ENCODE results near the gene ANAPC1.
"Not testable (repeated sequence)": the region's sequence is repeated elsewhere in the genome, so short reads cannot be mapped to it uniquely, and the experiment has no call there.

Gene ANAPC1

DNA sequence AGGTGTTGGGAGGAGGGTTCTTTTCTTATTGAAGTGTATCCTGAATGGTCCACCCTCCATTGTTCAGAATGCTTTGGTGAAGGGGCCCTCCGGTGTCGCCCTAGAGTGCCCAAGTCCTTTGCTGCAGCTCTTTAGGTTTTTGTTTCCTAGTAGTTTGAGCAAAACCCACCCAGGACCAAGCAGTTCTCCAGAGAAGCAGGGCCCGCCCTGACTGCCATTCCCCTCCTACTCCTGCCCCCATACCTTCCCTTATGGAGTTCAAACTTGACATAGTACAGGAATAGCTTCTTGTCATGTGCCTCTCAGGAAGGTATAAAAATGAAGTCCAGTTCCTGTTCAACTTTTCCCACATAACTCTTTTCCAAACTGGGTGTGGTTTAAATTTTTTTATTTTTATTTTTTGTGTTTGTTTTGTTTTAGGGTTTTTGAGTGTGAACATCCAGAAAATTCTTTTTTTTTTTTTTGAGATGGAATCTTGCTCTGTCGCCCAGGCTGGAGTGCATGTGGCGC is 20.0 kb upstream of the ANAPC1 start:
- Histone ChIP-seq H3K27me3 (ENCODE audit: low read depth, low read length) (no peaks in the 10 kb centered on the region), H3K9me3 (ENCODE audit: control insufficient read depth in 1 of 2, low read length in 2 of 2) (no peaks in the 10 kb centered on the region), H3K36me3 (ENCODE audit: control insufficient read depth in 1 of 2, insufficient read depth in 2 of 2, low read length in 2 of 2) (no peaks in the 10 kb centered on the region), H3K4me1 (ENCODE audit: control insufficient read depth in 1 of 2, insufficient read depth in 2 of 2, low read length in 2 of 2) (peaks cover 12 to 16% of the 10 kb centered on the region in 2 donors), H3K4me3 (ENCODE audit: low read depth in 1 of 2, low read length in 2 of 2) (no peak overlapping the region), H3K27ac (ENCODE audit: low read length) (no peak overlapping the region)

GRCh38 chr2:111903516-111903915 is 19.5 kb upstream of the ANAPC1 start:
- Histone ChIP-seq H3K4me3 (ENCODE audit: low read depth in 1 of 2, low read length in 2 of 2) (no peak overlapping the region), H3K27ac (ENCODE audit: low read length) (no peak overlapping the region), H3K9me3 (ENCODE audit: control insufficient read depth in 1 of 2, low read length in 2 of 2) (no peaks in the 10 kb centered on the region), H3K4me1 (ENCODE audit: control insufficient read depth in 1 of 2, insufficient read depth in 2 of 2, low read length in 2 of 2) (peaks cover 12 to 16% of the 10 kb centered on the region in 2 donors), H3K36me3 (ENCODE audit: control insufficient read depth in 1 of 2, insufficient read depth in 2 of 2, low read length in 2 of 2) (no peaks in the 10 kb centered on the region), H3K27me3 (ENCODE audit: low read depth, low read length) (no peaks in the 10 kb centered on the region)

- no peaks in the 10 kb centered on the region for H3K9me3 ChIP-seq (ENCODE audit: control insufficient read depth in 1 of 2, low read length in 2 of 2)
- H3K27ac ChIP-seq (ENCODE audit: low read length) = peak overlapping the region; percentile 17
- H3K36me3 ChIP-seq (ENCODE audit: control insufficient read depth in 1 of 2, insufficient read depth in 2 of 2, low read length in 2 of 2) = no peaks in the 10 kb centered on the region
- H3K27me3 ChIP-seq (ENCODE audit: low read depth, low read length) = no peaks in the 10 kb centered on the region
- H3K4me3 ChIP-seq (ENCODE audit: low read depth in 1 of 2, low read length in 2 of 2) = peak overlapping the region; percentile 0 to 93
- peaks cover 4 to 17% of the 10 kb centered on the region in 2 donors for H3K4me1 ChIP-seq (ENCODE audit: control insufficient read depth in 1 of 2, insufficient read depth in 2 of 2, low read length in 2 of 2)
These were observed 16.9 kb upstream of the ANAPC1 start for GRCh38 chr2:111900859-111901258.

DNA sequence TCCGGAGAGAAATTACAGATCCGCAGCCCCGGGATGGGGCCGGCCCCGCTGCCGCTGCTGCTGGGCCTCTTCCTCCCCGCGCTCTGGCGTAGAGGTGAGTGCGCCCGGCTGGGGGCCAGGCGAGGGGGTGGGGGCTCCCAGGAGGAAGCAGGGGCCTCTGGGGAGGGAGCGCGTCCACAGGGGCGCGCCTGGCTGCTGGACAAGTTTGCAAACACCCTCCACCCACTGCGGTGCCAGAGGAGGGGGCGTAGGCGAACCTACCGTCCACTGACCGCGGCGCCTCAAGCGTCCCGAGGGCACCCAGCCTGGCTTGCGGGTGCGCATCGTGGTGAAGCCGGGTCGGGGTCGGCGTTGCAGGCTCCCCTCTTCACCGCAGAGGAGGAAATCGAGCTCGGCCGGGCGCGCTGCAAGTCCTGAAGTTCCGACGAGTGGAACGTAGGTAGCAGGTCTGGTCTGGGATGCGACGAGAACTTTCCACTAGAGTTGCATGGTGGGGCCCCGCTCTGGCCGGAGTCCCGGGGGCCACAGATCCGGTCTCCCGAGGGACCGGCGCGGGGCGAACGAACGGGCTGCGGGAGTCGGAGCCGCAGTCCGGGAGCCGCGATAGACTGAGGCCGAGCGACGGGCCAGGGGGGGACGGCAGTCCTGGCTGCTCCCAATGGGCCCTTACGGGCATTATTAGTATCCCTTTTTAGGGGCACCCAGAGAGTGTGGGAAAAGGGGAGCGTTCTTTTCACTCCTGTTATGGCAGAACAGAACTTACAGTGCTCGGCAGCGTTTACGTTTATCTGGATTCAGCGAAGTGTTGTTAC is 14.9 kb upstream of the ANAPC1 start:
- H3K27me3 ChIP-seq (ENCODE audit: low read depth, low read length) = no peaks in the 10 kb centered on the region
- H3K27ac ChIP-seq (ENCODE audit: low read length) = peak overlapping the region; percentile 56
- no peaks in the 10 kb centered on the region for H3K9me3 ChIP-seq (ENCODE audit: control insufficient read depth in 1 of 2, low read length in 2 of 2)
- peak overlapping the region; percentile 70 to 93 for H3K4me3 ChIP-seq (ENCODE audit: low read depth in 1 of 2, low read length in 2 of 2)
- H3K36me3 ChIP-seq (ENCODE audit: control insufficient read depth in 1 of 2, insufficient read depth in 2 of 2, low read length in 2 of 2) = no peaks in the 10 kb centered on the region
- H3K4me1 ChIP-seq (ENCODE audit: control insufficient read depth in 1 of 2, insufficient read depth in 2 of 2, low read length in 2 of 2) = peaks cover 3 to 17% of the 10 kb centered on the region in 2 donors

DNA sequence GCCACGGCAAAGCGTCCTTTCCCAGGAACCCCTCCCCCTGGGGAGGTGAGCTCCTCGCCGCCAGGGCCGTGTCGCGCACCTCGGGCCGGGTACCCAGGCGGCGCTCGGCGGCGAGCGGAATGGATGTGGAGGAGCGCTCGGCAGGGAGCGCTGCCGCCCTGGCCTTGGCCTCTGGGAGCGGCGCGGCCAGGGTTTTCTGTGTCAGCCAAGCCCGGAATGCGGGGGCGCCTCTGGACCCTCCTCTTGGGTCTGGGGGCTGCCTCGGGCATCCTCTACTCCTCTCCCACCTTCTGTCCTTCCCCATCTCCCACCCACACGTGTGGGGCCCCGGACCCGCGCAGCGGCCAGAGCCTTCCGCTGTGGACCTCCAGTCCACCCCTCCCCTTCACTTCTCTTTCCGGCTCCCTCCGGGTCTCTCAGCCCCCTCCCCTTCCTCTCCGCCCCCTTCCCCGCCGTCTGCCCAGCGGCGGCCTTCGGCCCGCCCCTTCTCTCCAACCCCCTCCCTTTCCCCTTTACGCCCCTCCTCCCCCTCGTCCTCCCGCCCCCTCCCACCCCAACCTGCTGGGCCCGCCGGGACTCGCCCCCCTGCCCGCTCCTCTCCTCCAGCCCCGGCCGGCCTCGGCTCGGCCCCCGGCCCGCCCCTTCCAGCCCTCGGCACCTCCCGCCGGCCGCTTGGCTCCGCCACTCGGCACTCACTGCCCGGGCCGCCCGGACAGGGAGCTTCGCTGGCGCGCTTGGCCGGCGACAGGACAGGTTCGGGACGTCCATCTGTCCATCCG is 14.1 kb upstream of the ANAPC1 start, which contains the start of gene MERTK:
MERTK (plus strand) TSS at position 684 of the 779 bp plus-strand sequence. CDS start 129 bp downstream, outside the sequence.
- Histone ChIP-seq H3K4me3 (ENCODE audit: low read depth in 1 of 2, low read length in 2 of 2) (peak within 1 kb of the TSS; percentile 73 to 93), H3K36me3 (ENCODE audit: control insufficient read depth in 1 of 2, insufficient read depth in 2 of 2, low read length in 2 of 2) (no peaks in the 10 kb centered on the region), H3K4me1 (ENCODE audit: control insufficient read depth in 1 of 2, insufficient read depth in 2 of 2, low read length in 2 of 2) (peaks cover 3 to 17% of the 10 kb centered on the region in 2 donors), H3K27ac (ENCODE audit: low read length) (peak within 1 kb of the TSS; percentile 56), H3K27me3 (ENCODE audit: low read depth, low read length) (no peaks in the 10 kb centered on the region), H3K9me3 (ENCODE audit: control insufficient read depth in 1 of 2, low read length in 2 of 2) (no peaks in the 10 kb centered on the region)

DNA sequence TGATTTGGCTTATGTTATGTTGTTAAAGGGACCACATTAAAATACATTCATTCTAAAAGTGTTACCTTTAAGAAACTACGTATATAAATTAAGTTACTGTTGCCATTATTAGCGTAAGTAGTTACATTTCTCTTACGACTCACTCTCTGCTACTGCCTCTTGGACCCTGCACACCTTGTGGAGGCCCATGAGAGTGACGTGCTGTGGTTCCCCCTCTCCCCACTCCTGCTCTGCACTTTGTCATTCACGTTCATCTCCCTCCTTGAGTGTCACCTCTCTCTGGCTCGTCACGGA is 13.6 kb upstream of the ANAPC1 start:
- peak overlapping the region; percentile 73 to 93 for H3K4me3 ChIP-seq (ENCODE audit: low read depth in 1 of 2, low read length in 2 of 2)
- H3K27me3 ChIP-seq (ENCODE audit: low read depth, low read length) = no peaks in the 10 kb centered on the region
- H3K36me3 ChIP-seq (ENCODE audit: control insufficient read depth in 1 of 2, insufficient read depth in 2 of 2, low read length in 2 of 2) = no peaks in the 10 kb centered on the region
- H3K9me3 ChIP-seq (ENCODE audit: control insufficient read depth in 1 of 2, low read length in 2 of 2) = no peaks in the 10 kb centered on the region
- no peak overlapping the region for H3K27ac ChIP-seq (ENCODE audit: low read length)
- peaks cover 3 to 17% of the 10 kb centered on the region in 2 donors for H3K4me1 ChIP-seq (ENCODE audit: control insufficient read depth in 1 of 2, insufficient read depth in 2 of 2, low read length in 2 of 2)

- Histone ChIP-seq H3K9me3 (ENCODE audit: control insufficient read depth in 1 of 2, low read length in 2 of 2) (no peaks in the 10 kb centered on the region), H3K36me3 (ENCODE audit: control insufficient read depth in 1 of 2, insufficient read depth in 2 of 2, low read length in 2 of 2) (no peaks in the 10 kb centered on the region), H3K4me3 (ENCODE audit: low read depth in 1 of 2, low read length in 2 of 2) (no peak overlapping the region), H3K27me3 (ENCODE audit: low read depth, low read length) (no peaks in the 10 kb centered on the region), H3K4me1 (ENCODE audit: control insufficient read depth in 1 of 2, insufficient read depth in 2 of 2, low read length in 2 of 2) (peaks cover 0 to 17% of the 10 kb centered on the region in 2 donors), H3K27ac (ENCODE audit: low read length) (no peak overlapping the region)
These were observed 12.6 kb upstream of the ANAPC1 start for GRCh38 chr2:111896576-111896975.

DNA sequence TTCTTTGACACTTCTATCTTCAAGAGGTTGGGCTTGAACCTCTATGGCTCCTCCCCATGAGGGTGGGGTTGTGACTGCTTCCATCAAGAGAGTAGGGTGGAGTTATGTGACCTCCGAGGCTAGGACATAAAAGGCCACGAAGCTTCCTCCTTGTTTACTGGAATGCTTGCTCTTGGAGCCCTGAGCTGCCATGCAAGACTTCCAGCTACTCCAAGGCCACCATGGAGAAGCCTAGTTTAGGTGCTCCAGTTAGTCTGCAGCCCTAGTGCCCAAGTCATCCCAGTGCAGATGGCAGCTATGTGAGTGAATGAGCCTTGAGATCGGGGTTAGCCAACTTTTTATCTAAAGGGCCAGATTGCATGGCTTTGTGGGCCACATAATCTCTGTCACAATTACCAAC is 12.0 kb upstream of the ANAPC1 start:
- H3K9me3 ChIP-seq (ENCODE audit: control insufficient read depth in 1 of 2, low read length in 2 of 2) = no peaks in the 10 kb centered on the region
- H3K27ac ChIP-seq (ENCODE audit: low read length) = no peak overlapping the region

GRCh38 chr2:111884592-111884964 is 585 bp upstream of the ANAPC1 start:
- Histone ChIP-seq H3K27ac (ENCODE audit: low read length) (peak overlapping the region; percentile 88), H3K9me3 (ENCODE audit: control insufficient read depth in 1 of 2, low read length in 2 of 2) (no peaks in the 10 kb centered on the region), H3K4me1 (ENCODE audit: control insufficient read depth in 1 of 2, insufficient read depth in 2 of 2, low read length in 2 of 2) (peaks cover 0 to 14% of the 10 kb centered on the region in 2 donors), H3K36me3 (ENCODE audit: control insufficient read depth in 1 of 2, insufficient read depth in 2 of 2, low read length in 2 of 2) (peaks cover 0 to 3% of the 10 kb centered on the region in 2 donors), H3K4me3 (ENCODE audit: low read depth in 1 of 2, low read length in 2 of 2) (peak overlapping the region; percentile 94 to 100), H3K27me3 (ENCODE audit: low read depth, low read length) (no peaks in the 10 kb centered on the region)

More for the DNA sequence above, 12.0 kb upstream of the ANAPC1 start:
- peaks cover 0 to 14% of the 10 kb centered on the region in 2 donors for H3K4me1 ChIP-seq (ENCODE audit: control insufficient read depth in 1 of 2, insufficient read depth in 2 of 2, low read length in 2 of 2)
- no peak overlapping the region for H3K4me3 ChIP-seq (ENCODE audit: low read depth in 1 of 2, low read length in 2 of 2)
- H3K36me3 ChIP-seq (ENCODE audit: control insufficient read depth in 1 of 2, insufficient read depth in 2 of 2, low read length in 2 of 2) = no peaks in the 10 kb centered on the region
- H3K27me3 ChIP-seq (ENCODE audit: low read depth, low read length) = no peaks in the 10 kb centered on the region

DNA sequence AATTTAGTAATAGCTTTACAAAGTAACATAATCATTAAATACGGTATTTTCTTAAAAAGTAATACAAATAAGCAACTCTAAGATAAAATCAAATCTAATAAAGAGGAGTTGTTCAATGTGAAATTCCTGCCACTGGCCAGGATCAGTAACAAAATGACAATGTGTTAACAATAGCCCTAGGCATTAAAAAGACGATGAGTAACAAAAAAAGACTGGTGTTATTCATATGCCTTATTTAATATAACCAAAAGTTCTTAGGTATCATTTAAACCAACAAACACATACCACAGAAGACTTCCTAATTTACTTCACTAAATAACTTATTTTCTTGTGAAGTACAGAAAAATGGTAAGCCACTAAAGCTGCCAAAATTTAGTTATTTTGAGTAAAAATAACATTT is 11.2 kb downstream of the ANAPC1 start:
- not testable (repeated sequence) for H3K27ac ChIP-seq (ENCODE audit: low read length); H3K36me3 ChIP-seq (ENCODE audit: control insufficient read depth in 1 of 2, insufficient read depth in 2 of 2, low read length in 2 of 2); H3K4me3 ChIP-seq (ENCODE audit: low read depth in 1 of 2, low read length in 2 of 2); H3K4me1 ChIP-seq (ENCODE audit: control insufficient read depth in 1 of 2, insufficient read depth in 2 of 2, low read length in 2 of 2); H3K9me3 ChIP-seq (ENCODE audit: control insufficient read depth in 1 of 2, low read length in 2 of 2); H3K27me3 ChIP-seq (ENCODE audit: low read depth, low read length)

DNA sequence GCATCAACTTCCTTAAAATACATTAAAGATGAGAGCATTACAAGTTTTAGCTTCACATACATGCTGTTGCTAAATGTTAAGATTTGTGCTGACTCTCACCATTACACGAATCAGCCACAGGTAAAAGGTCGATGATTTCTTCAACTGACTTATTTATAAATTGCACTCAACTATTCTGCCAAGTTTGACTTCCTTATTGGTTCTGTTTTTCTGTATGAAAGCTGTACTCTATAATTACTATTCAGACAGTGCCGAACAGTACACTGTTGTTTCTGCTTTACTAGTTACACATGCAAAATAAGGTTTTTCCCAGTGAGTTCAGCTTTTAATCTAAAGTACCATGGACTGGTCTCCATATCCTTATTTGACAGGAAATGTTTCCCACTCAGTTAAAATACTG is 18.9 kb downstream of the ANAPC1 start:
- H3K27me3 ChIP-seq (ENCODE audit: low read depth, low read length); H3K27ac ChIP-seq (ENCODE audit: low read length); H3K4me1 ChIP-seq (ENCODE audit: control insufficient read depth in 1 of 2, insufficient read depth in 2 of 2, low read length in 2 of 2); H3K9me3 ChIP-seq (ENCODE audit: control insufficient read depth in 1 of 2, low read length in 2 of 2); H3K4me3 ChIP-seq (ENCODE audit: low read depth in 1 of 2, low read length in 2 of 2): not testable (repeated sequence)
- peaks cover 0 to 10% of the 10 kb centered on the region in 2 donors for H3K36me3 ChIP-seq (ENCODE audit: control insufficient read depth in 1 of 2, insufficient read depth in 2 of 2, low read length in 2 of 2)
